Measurements from ENCODE around the gene BEST2.

The BEST2 gene

GRCh38 chr19:12769689-12770088 is 18.1 kb downstream of the BEST2 start:
- DNase-seq (ENCODE audit: low spot score) = no peak

GRCh38 chr19:12770922-12771321 is 19.3 kb downstream of the BEST2 start:
- DNase-seq (ENCODE audit: low spot score) = no peak

- DNase-seq (ENCODE audit: low spot score) = no peak
Measured at GRCh38 chr19:12772323-12772722, 20.7 kb downstream of the BEST2 start.

- no peak for DNase-seq (ENCODE audit: low spot score)
Measured at GRCh38 chr19:12773571-12773970, 22.0 kb downstream of the BEST2 start.

GRCh38 chr19:12774588-12775555 is 23.3 kb downstream of the BEST2 start, which contains the start of gene HOOK2:
Gene HOOK2, minus strand, starts transcription at chr19:12775552. Its CDS starts 103 bp downstream, at chr19:12775449.
- no peak for DNase-seq (ENCODE audit: low spot score)

- DNase-seq (ENCODE audit: low spot score) = peak; percentile 78
Measured at GRCh38 chr19:12777217-12778016, 25.8 kb downstream of the BEST2 start.

GRCh38 chr19:12778017-12778904 is 26.7 kb downstream of the BEST2 start:
- DNase-seq (ENCODE audit: low spot score) = no peak

GRCh38 chr19:12778905-12779161 is 27.2 kb downstream of the BEST2 start:
- DNase-seq (ENCODE audit: low spot score) = no peak

GRCh38 chr19:12779162-12779993 is 27.8 kb downstream of the BEST2 start:
- no peak for DNase-seq (ENCODE audit: low spot score)

GRCh38 chr19:12782174-12782423 is 30.5 kb downstream of the BEST2 start:
- no peak for DNase-seq (ENCODE audit: low spot score)

GRCh38 chr19:12782424-12783290 is 31.1 kb downstream of the BEST2 start:
- peak; percentile 87 for DNase-seq (ENCODE audit: low spot score)

GRCh38 chr19:12783291-12783848 is 31.8 kb downstream of the BEST2 start:
- no peak for DNase-seq (ENCODE audit: low spot score)

GRCh38 chr19:12783849-12784393 is 32.3 kb downstream of the BEST2 start:
- no peak for DNase-seq (ENCODE audit: low spot score)

GRCh38 chr19:12784394-12784870 is 32.8 kb downstream of the BEST2 start:
- DNase-seq (ENCODE audit: low spot score) = no peak

GRCh38 chr19:12784871-12785430 is 33.4 kb downstream of the BEST2 start:
- no peak for DNase-seq (ENCODE audit: low spot score)

GRCh38 chr19:12785431-12786031 is 33.9 kb downstream of the BEST2 start:
- no peak for DNase-seq (ENCODE audit: low spot score)

- peak; percentile 73 for DNase-seq (ENCODE audit: low spot score)
Measured at GRCh38 chr19:12786141-12786870, 34.7 kb downstream of the BEST2 start.

- DNase-seq (ENCODE audit: low spot score) = no peak
Measured at GRCh38 chr19:12786952-12787351, 35.4 kb downstream of the BEST2 start.

All from globus pallidus (tissue), 1 donor.